Gastrocnemius medialis (tissue), 4 donors: ENCODE measurements around the gene DGKG. TPM values are rescaled to one million over a fixed set of nuclear protein-coding genes. Genes with fewer than 3 reads are reported as not detected.

Source experiments
- ATAC-seq, 2 donors: fragments of 150-250 bp; one replicate each; pipeline ENCODE4 v1.9.1; 2016
- DNase-seq, 2 donors: peaks; one replicate each; pipeline ENCODE4 v3.0.0-alpha.2; 2019
- H3K27ac ChIP-seq, 4 donors: fragments of 200-600 bp; sonication (generic); 1 replicate in 1 of 4; 2 replicates in 3 of 4; pipeline ENCODE4 v1.5.1; 2016 to 2018; ENCODE audit warnings: mild to moderate bottlenecking in 2 of 4, moderate library complexity in 1 of 4
- H3K27me3 ChIP-seq, 3 donors: fragments of 200-600 bp; sonication (generic) in 2 of 3; 1 replicate in 1 of 3; 2 replicates in 2 of 3; pipeline versions ENCODE4 v1.5.1 to v1.6.0; 2016 to 2019; ENCODE audit warnings: mild to moderate bottlenecking in 1 of 3, moderate library complexity in 1 of 3
- H3K36me3 ChIP-seq, 2 donors: fragments of 200-600 bp; sonication (generic) in 1 of 2; one replicate each; pipeline ENCODE4 v1.5.1; 2017 to 2018
- H3K4me1 ChIP-seq, 2 donors: fragments of 200-600 bp; sonication (generic) in 1 of 2; one replicate each; pipeline ENCODE4 v1.5.1; 2016 to 2017; ENCODE audit warnings: mild to moderate bottlenecking in 2 of 2
- H3K4me3 ChIP-seq, 4 donors: fragments of 200-600 bp; sonication (generic) in 3 of 4; 1 replicate in 1 of 4; 2 replicates in 3 of 4; pipeline ENCODE4 v1.5.1; 2016 to 2019; ENCODE audit warnings: mild to moderate bottlenecking in 2 of 4
- H3K9me3 ChIP-seq, 3 donors: fragments of 200-600 bp; sonication (generic) in 2 of 3; 1 replicate in 1 of 3; 2 replicates in 2 of 3; pipeline ENCODE4 v1.5.1; 2016 to 2019
- POLR2A ChIP-seq, 2 donors: fragments of 450-650 bp; IDR thresholded peaks; one replicate each; pipeline ENCODE4 v1.6.1; 2017; ENCODE audit warnings: antibody characterized with exemption in 2 of 2, mild to moderate bottlenecking in 2 of 2, moderate library complexity in 2 of 2
- in situ Hi-C, 4 donors: fragments of 200-750 bp; cut with MboI; loops; one replicate each; pipeline versions ENCODE4 v1.15.0 to v1.8.0; 2017; ENCODE audit warnings: low sequenced_read_pairs in 4 of 4
- intact Hi-C: fragments of 100-400 bp; cut with DNase I; formaldehyde crosslinking; loops from one replicate; pipeline ENCODE4 v1.15.1; 2023; ENCODE audit warnings: low total_unique reads
- total RNA-seq, 4 donors: library from RNA; depleted of rRNA; stranded (reverse); fragments of >200 nt; gene quantifications; one replicate each; pipeline versions ENCODE4 v1.1.0 to v1.2.3, GENCODE V29; 2016
- TF ChIP-seq, protein P1 (sequence below), 5 experiments: fragments of 450-650 bp in 3 of 5; fragments of 200-600 bp in 2 of 5; sonication (generic) in 2 of 5; IDR thresholded peaks in 4 of 5; conservative IDR thresholded peaks in 1 of 5; 1 replicate in 4 of 5; 2 replicates in 1 of 5; pipeline ENCODE4 v1.5.1; 2016 to 2019; ENCODE audit warnings: antibody characterized with exemption in 5 of 5, mild to moderate bottlenecking in 3 of 5, moderate library complexity in 3 of 5

The DGKG gene
- total RNA-seq, 4 donors from 2014 or later, result 5.0 to 11.2 (median 7.7) TPM

DNA sequence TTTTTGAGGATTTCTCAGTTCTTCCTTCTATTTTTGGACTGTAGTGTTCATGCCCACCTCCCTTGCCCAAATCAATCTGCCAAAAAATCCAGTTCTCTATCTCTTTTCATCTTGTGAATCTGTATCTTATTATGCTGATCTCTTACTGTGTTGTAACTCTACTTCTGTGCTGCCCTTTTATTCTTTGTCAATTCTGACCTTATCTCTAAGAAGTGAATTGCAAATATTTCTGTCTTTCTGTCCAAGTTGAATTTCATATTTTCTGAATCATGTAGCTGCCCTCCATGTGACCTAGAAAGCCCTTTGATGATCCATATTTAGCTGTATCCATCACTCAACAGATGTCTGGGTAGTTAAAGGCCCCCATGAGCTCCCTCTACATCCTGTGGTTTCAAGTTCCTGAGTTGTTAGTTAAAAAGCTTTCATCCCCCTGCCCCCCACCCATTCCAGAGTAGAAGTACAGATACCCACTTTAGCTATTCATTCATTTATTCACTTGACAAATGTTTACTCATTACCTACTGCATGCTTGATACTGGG is 219.6 kb downstream of the DGKG start:
- no peak for DNase-seq
- in situ Hi-C loops (no loop called here), intact Hi-C loops (no loop called here)
- Histone ChIP-seq H3K36me3 (no peaks in the 10 kb centered on the region), H3K27me3 (no peaks in the 10 kb centered on the region), H3K27ac (no peak overlapping the region), H3K9me3 (no peaks in the 10 kb centered on the region), H3K4me3 (no peak overlapping the region), H3K4me1 (no peaks in the 10 kb centered on the region)
- TF ChIP-seq, protein P1, sequence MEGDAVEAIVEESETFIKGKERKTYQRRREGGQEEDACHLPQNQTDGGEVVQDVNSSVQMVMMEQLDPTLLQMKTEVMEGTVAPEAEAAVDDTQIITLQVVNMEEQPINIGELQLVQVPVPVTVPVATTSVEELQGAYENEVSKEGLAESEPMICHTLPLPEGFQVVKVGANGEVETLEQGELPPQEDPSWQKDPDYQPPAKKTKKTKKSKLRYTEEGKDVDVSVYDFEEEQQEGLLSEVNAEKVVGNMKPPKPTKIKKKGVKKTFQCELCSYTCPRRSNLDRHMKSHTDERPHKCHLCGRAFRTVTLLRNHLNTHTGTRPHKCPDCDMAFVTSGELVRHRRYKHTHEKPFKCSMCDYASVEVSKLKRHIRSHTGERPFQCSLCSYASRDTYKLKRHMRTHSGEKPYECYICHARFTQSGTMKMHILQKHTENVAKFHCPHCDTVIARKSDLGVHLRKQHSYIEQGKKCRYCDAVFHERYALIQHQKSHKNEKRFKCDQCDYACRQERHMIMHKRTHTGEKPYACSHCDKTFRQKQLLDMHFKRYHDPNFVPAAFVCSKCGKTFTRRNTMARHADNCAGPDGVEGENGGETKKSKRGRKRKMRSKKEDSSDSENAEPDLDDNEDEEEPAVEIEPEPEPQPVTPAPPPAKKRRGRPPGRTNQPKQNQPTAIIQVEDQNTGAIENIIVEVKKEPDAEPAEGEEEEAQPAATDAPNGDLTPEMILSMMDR (IDR thresholded peaks at IDR 0.05 in 4 of 5, conservative IDR thresholded peaks at IDR 0.05 in 1 of 5), result no peak
- no peak for TF ChIP-seq POLR2A (IDR thresholded peaks at IDR 0.05)
- no peak for ATAC-seq

DNA sequence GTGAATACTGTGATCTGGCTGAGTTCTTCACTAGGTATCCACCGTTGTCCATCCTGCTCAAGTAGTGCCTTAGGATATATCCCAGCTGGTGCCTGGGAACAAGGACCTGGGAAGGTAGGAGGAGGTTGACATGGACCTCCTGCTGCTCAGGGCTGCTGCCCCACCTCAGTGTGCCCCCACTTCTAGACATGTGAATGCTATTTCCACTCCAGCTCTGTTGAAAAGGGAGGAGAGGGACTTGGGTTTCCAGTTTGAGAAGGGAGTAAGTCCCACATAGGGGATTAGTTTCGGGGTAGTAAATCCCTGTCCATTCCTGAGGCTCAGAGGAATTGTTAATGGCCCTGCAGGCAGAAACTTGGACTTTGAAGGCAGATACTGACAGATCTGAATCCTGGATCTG is 220.2 kb downstream of the DGKG start:
- DNase-seq (no peak), ATAC-seq (no peak)
- intact Hi-C loops, result no loop called here
- Histone ChIP-seq H3K4me1 (no peaks in the 10 kb centered on the region), H3K36me3 (no peaks in the 10 kb centered on the region), H3K9me3 (no peaks in the 10 kb centered on the region), H3K27me3 (no peaks in the 10 kb centered on the region), H3K27ac (no peak overlapping the region), H3K4me3 (no peak overlapping the region)
- TF ChIP-seq POLR2A (IDR thresholded peaks at IDR 0.05), result no peak
- TF ChIP-seq, protein P1 (IDR thresholded peaks at IDR 0.05 in 4 of 5, conservative IDR thresholded peaks at IDR 0.05 in 1 of 5), result no peak
- in situ Hi-C loops, result no loop called here

DNA sequence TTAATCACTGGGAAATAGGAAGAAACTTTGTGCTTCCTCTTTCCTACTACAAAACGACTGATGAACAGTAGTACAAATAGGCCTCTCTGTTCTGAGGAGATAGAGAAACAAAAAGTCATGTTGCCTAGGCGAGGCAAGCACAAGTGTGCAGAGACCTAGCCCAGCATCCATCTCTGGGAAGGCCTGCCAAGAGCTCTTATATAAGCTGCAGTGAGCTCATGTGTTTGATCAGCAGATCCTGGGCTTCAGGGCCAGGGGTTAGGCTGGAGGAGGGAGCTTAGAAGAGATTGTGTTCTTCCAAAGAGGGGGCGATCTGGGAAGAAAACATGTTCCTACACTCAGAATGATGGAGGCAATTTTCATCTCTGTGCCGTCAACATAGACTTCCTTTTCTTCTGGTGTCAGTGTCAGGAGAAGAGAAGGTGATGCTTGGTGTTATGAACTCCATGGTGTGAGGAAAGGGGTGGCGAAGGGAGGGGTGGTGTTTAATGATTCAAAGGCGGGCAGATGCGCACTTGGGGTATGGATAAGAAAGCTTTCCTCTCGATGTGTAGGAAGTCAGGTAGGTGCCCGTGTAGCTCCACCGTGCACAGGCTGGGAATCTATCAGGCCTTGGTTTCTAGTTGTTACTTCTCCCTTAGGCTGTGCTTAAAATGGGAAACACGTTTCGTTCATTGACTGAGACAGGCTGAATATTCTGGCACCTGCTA is 223.6 kb downstream of the DGKG start:
- intact Hi-C loops (no loop called here), in situ Hi-C loops (no loop called here)
- ATAC-seq (no peak), DNase-seq (no peak)
- no peaks in the 10 kb centered on the region for H3K27me3 ChIP-seq
- no peaks in the 10 kb centered on the region for H3K36me3 ChIP-seq
- H3K9me3 ChIP-seq, result no peaks in the 10 kb centered on the region
- TF ChIP-seq, protein P1 (IDR thresholded peaks at IDR 0.05 in 4 of 5, conservative IDR thresholded peaks at IDR 0.05 in 1 of 5), result no peak
- H3K27ac ChIP-seq, result no peak overlapping the region
- H3K4me3 ChIP-seq, result no peak overlapping the region
- no peaks in the 10 kb centered on the region for H3K4me1 ChIP-seq

DNA sequence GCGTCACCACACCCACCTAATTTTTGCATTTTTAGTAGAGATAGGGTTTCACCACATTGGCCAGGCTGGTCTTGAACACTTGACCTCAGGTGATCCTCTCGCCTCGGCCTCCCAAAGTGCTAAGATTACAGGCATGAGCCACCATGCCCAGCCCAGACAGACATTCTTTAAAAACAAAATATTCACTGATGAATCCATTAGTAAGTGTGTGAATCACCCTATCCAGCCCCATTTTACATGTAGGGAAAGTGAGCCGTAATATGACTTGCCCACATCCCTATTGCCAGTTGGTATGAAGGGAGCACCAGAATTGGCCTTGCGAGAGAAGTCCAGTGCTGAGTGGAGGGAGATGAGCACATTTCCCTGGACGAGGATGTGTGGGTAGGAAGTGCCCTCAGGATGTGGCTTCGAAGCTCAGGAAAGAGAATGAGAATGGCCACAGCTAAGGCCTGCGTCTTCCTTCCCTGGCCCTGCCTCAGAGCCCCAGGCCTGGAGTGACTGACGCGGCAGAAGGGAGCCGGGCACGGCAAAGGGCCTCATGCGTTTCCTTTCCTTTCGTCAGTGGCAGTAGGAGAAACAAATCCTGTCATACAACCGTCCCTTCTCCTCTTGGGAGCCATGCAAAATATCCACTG is 224.9 kb downstream of the DGKG start:
- ATAC-seq (no peak), DNase-seq (no peak)

More for the DNA sequence above, 224.9 kb downstream of the DGKG start:
- TF ChIP-seq POLR2A (IDR thresholded peaks at IDR 0.05), result no peak
- TF ChIP-seq, protein P1 (IDR thresholded peaks at IDR 0.05 in 4 of 5, conservative IDR thresholded peaks at IDR 0.05 in 1 of 5), result no peak
- no peak overlapping the region for H3K4me3 ChIP-seq
- H3K4me1 ChIP-seq, result no peaks in the 10 kb centered on the region
- intact Hi-C loops, result no loop called here
- H3K27me3 ChIP-seq, result no peaks in the 10 kb centered on the region
- in situ Hi-C loops, result no loop called here
- H3K9me3 ChIP-seq, result no peaks in the 10 kb centered on the region
- H3K36me3 ChIP-seq, result no peaks in the 10 kb centered on the region
- no peak overlapping the region for H3K27ac ChIP-seq
